NCI-H1694 treated with DMSO at 0.1 percent for 48 hours (cell line): ENCODE measurements around the gene MMP12.

ENCODE experiments used
- DNase-seq: peaks from one replicate; lab custom pipeline; 2025; lab: John Stamatoyannopoulos, UW

MMP12 gene

DNA sequence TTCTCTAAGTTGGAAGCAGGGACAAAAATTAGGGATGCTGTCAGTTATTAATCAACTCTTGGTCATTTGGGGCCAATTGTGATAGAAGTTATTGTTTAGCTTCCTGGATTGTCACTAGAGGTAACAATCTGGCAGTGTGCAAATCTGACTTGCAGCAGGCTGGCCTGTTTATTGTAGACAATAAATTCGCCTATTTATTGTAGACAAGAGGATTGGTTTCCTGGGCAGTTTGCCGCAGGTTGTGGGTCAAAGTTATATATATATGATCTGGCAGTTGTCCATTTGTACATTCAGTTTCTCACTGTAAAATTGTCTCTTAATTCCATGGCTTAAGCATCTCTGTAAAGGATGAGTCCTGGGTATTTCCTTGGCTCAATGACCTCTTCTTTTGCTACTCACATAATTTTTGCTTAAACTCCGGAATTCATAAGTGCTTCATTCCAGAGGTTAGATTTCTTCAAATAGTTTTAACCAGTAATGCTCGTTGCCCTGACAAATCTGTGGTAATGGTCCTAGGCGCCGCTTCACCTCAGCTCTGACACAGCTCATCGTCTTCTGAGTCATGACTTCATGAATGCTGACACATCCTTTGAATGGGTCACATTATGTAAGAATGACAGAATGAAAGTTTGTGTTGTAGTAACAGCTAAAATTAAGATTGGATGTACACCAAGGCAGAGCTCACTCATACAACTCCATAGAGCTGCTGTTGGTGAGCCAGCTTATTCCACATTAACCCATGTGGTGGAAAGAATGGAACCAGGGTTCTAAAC, 23.6 kb downstream of the MMP12 start:
- DNase-seq: no peak

DNA sequence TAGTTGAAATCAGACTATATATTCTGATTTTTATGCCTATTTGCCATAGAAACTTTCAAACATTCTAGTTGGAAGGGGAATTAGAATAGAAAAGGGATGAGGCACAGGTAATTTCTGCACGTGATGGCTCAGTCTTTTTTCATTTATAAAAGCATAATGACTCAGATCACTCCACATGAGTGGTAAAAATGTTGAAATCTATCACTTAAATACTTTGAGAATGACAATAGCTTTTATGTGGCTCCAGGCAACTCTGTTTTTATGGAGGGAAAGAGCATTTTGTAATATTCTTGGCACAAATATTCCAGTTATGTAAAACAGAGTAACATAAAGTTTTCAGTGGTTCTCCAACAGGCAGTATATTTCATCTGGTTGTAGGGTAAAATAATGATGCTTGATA, 25.5 kb downstream of the MMP12 start:
- DNase-seq: no peak

DNA sequence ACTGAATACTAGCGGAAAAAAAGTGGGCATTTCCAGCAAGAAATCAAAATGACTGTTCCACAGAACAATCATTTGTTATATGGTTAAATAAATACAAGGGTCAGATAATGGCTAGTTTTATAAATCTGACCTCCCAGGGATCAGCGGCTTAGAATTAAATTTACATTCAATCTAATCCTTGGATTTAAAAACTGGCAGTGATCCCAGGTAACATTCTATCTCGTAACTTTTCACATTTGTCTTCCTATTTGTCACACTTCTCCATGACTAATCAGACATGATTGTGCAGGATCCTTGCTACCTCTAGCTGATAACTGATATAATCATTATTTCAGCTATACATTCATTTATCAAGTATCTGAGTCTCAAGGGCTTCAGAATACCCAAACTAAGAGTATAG, 28.5 kb downstream of the MMP12 start:
- no peak for DNase-seq

- no peak for DNase-seq
Observed at GRCh38 chr11:102843489-102843888, 31.3 kb downstream of the MMP12 start, which contains the start of gene MMP3. TSS of gene MMP3 (minus strand) at chr11:102843609. CDS start at chr11:102843546, 63 bp downstream.

- no peak for DNase-seq
Observed at GRCh38 chr11:102842930-102843329, 31.9 kb downstream of the MMP12 start.

DNA sequence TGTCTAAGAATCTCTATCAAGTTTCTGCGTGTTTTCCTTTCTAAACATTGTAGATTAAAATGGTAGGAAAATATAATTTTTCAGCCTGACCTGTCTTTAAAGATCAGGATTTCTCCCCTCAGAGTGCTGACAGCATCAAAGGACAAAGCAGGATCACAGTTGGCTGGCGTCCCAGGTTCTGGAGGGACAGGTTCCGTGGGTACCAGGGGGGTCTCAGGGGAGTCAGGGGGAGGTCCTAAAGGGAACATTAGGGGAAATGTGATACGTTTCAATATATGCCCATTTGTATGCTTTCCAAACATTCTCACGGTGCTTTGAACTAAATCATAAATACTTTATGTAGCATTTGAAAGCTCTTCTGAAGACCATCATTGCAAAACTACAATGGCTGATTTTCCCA, 34.8 kb downstream of the MMP12 start:
- DNase-seq: no peak

- DNase-seq: no peak
Observed at GRCh38 chr11:102837646-102838045, 37.1 kb downstream of the MMP12 start.

GRCh38 chr11:102837156-102837555, 37.6 kb downstream of the MMP12 start:
- no peak for DNase-seq

DNA sequence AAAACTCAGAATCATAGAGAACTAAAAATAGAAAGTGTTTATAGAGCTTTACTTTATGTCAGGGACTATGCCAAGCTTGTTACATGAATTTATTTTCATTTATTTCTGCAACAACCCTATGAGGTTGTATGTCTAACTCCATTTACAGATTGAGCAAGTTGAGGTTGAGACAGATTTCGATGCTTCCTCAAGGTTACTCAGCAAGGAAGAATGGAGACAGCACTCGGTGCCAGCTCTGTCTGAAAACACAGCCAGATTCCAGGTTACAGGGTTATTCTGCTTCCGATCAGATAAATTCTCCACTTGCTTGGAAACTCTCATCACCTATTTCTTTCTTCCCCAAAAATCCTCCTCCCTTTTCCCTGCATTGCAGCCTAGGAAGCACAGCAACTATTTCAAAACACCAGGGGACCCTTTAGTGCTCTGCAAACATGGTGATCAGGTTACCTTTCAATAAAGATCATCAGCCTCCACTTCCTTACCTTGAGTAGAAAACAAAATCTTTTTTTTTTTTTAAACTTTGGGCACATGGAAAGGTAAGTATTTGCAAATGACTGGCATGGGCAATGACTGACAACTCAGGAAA, 38.4 kb downstream of the MMP12 start:
- no peak for DNase-seq

DNA sequence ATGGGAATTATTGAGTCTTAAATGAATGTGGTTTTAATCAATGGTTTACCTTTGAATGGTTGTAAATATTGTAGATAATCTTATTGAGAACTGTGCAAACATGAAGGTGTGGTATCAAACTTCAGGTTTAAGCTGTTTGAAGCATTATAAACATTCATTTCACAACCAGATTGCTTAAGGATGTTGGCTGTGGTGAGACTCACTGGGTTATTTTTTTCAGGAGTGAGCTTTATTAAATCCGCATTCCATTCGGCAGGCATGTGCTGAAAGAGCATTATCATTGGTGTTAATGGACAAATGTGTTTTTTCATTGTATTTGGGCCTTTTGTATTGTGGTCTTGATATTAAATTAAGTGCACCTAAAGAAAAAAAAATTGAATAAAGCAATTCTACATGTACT, 41.1 kb downstream of the MMP12 start:
- DNase-seq: no peak

GRCh38 chr11:102832612-102833011, 42.2 kb downstream of the MMP12 start:
- no peak for DNase-seq

DNA sequence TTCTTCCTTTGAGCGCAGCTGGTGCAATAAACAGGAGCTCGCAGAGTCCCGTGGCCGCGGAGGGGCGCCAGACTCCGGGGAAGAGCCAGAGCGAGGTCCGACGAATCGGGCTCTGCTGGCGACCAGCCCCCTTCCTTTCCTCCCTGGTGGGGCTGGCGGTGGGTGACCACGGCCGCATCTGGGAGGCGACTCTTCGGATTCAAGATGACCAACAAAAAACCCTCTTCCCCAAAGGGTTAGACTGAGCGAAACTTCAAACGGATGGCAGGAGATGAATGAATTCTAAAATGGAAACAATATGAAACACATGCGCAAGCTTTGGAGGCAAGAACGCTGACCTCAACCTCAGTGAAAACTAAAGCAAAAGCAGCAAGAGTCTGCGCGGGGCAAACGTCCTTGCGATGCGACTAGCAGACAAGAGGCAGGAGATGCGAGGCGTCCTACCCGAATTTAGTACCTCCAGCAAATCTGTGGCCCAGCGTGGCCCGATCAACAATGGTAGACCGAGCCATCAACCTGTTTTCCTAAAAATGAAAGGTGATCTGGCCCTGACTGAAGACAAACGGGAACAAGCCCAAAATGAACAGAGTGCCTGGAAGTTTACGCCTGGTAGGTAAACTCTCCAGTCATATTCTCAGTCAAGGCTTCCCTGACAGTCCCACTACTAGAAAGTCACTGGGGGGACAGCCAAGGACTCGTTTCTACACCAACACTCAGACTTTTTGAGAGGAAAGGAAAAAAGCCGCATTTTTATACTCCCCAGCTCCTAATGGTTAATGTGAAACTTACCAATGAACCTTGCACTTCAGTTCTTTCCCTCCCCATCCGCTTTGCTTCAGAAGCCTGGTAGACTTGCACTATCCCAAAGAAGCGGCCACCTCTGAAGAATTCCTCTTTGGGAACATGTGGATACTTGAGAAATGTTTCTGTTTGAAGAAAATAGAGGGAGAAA, 43.0 kb downstream of the MMP12 start:
- no peak for DNase-seq

GRCh38 chr11:102831128-102831488, 43.7 kb downstream of the MMP12 start:
- DNase-seq: no peak

DNA sequence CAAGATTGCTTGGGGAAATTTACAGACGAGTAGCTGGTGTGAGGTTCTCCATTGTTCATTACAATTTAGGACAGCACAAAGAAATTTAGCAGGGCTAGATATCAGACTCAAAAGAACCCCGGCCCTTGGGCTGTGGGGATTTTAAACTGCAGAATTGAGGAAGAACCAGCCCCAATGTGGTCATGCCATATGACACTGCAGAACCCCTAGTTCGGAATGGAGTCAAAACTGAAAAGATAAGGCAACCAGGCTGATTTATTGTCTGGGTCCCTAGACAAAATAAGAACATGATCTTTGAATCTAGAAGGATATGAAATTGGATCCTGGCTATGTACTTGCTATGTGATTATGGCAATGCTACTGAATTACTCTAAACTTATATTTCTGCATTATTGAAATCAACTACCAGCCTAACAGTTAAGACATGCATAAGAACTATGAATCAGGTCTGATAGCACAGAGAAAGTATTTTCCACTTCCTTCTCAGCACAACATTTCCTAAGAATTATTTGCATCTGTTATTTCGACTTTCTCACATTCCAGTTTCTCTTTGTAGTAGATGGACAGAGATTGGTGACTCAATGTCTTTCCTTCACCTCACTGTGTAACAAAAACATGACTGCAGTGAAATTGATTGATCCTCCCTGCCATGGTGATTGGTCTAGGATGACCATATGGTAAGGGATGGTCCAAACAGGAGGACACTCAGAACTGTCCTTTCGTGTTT, 44.6 kb downstream of the MMP12 start:
- no peak for DNase-seq

- DNase-seq: no peak
Observed at GRCh38 chr11:102829316-102830000, 45.3 kb downstream of the MMP12 start.

DNA sequence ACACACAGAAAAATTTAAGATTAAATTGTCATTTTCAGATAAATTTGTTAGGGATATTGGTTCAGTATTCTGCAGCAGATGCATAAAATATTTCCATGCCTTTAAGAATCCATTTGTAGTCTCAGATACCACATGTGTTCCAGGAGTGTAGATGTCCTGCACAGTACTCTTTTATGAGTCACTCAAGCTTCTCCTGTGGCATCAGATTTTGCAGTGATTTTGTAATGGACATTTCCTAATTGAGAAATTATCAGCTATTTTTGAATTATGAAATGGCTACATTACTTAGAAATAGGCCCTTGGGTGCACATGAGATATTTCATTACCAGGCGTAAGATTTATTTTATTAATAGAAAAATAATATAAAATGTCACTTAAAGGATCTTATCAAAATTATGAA, 50.2 kb downstream of the MMP12 start:
- DNase-seq: no peak

DNA sequence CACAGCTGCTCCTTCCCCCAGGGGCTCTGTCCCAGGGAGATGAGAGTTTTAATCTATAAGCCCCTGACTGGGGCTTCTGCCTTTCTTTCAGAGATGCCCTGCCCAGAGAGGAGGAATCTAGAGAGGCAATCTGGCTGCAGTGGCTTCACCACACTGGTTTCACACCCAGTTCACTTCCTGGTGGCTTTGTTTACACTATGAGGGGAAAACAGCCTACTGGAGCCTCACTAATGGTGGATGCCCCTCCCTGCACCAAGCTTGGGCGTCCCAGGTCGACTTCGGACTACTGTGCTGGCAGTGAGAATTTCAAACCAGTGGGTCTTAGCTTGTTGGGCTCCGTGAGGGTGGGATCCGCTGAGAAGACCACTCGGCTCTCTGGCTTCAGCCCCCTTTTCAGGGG, 55.3 kb downstream of the MMP12 start:
- no peak for DNase-seq

GRCh38 chr11:102813484-102813883, 61.3 kb downstream of the MMP12 start:
- DNase-seq: no peak
